ENCODE measurements around the gene DLX1. TPM values are rescaled to one million over a fixed set of nuclear protein-coding genes. Genes with fewer than 3 reads are reported as not detected.

Gene DLX1
- total and polyA plus RNA-seq, 2 of the 8 experiments (the other 6 are each of a cell fraction or from before 2014, with no cell fraction given): 0.11 TPM; not detected in 1

DNA sequence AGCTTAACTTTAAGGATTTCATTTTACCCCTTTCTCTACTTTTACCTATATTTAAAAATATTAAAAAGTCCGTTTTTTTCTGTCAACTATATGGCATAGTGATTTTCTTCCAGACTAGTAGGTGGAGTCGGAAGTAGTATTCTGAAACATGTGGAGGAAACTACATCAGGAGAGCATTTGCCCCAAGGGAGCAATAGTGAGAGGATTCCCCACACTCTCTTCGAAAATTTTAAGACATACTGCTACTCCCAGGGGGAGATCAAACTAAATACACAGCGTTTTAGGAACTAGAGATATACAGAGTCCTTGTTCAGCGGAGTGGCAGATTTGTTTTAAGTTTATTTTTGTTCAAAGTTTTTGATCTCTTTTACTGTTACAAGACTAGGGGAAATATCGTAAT, 45.0 kb upstream of the DLX1 start:
- Histone ChIP-seq H3K4me2 (ENCODE audit: insufficient read depth in 1 of 2, low read depth in 2 of 2, low read length in 2 of 2) (no peak overlapping the region), H3K27ac (ENCODE audit: low read depth, low read length) (no peak overlapping the region), H2BK20ac (ENCODE audit: low read length) (no peak overlapping the region), H2AK5ac (ENCODE audit: low read depth, low read length) (no peak overlapping the region), H4K5ac (ENCODE audit: insufficient read length, low read depth, low read length) (no peak overlapping the region), H3K9ac (replicated peaks in 1 of 4; ENCODE audit: extremely low read depth in 1 of 4, low read depth in 3 of 4, low read length in 3 of 4) (no peak overlapping the region), H3K79me2 (ENCODE audit: control insufficient read depth in 1 of 2, insufficient read depth in 2 of 2, low read length in 2 of 2) (no peaks in the 10 kb centered on the region), H3K23me2 (ENCODE audit: low read depth, low read length) (no peaks in the 10 kb centered on the region), H2BK15ac (ENCODE audit: low read length) (no peak overlapping the region), H2BK120ac (replicated peaks; ENCODE audit: low read depth, low read length) (no peak overlapping the region), H3K4ac (replicated peaks; ENCODE audit: insufficient read length, low read depth, low read length) (no peak overlapping the region), H4K91ac (replicated peaks; ENCODE audit: insufficient read length, low read length) (no peak overlapping the region), H4K8ac (ENCODE audit: extremely low read depth, insufficient read depth, low read length) (no peak overlapping the region), H3K23ac (ENCODE audit: insufficient read length) (no peak overlapping the region), H3K18ac (ENCODE audit: extremely low read depth, low read length) (no peak overlapping the region), H2BK12ac (ENCODE audit: low read depth, low read length) (no peak overlapping the region), H2BK5ac (ENCODE audit: low read depth, low read length) (no peak overlapping the region), H3K4me1 (replicated peaks in 1 of 4; ENCODE audit: control insufficient read depth in 3 of 4, insufficient read depth in 4 of 4, low read length in 3 of 4) (no peaks in the 10 kb centered on the region), H4K20me1 (replicated peaks in 1 of 2; ENCODE audit: control insufficient read depth in 1 of 2, insufficient read depth in 2 of 2, low read length in 2 of 2) (no peaks in the 10 kb centered on the region), H2AFZ (ENCODE audit: low read length) (no peak overlapping the region), H3K14ac (ENCODE audit: insufficient read length) (no peak overlapping the region), H3K27me3 (replicated peaks in 1 of 4; ENCODE audit: control insufficient read depth in 3 of 4, extremely low read depth in 1 of 4, insufficient read depth in 3 of 4, low read length in 3 of 4) (no peaks in the 10 kb centered on the region), H3K9me3 (ENCODE audit: insufficient read depth in 2 of 2, low read depth in 1 of 2, low read length in 1 of 2) (no peaks in the 10 kb centered on the region; a peak in 1 of 4 replicates), H3K56ac (replicated peaks; ENCODE audit: insufficient read length, low read depth, low read length) (no peak overlapping the region), H3K4me3 (ENCODE audit: extremely low read depth in 1 of 4, insufficient read depth in 2 of 4, low read depth in 3 of 4, low read length in 4 of 4) (no peak overlapping the region), H3K36me3 (ENCODE audit: control insufficient read depth in 2 of 4, insufficient read depth in 4 of 4, low read length in 3 of 4) (no peaks in the 10 kb centered on the region), H3K79me1 (ENCODE audit: low read depth, low read length) (no peaks in the 10 kb centered on the region)
- ChIA-PET CTCF (ENCODE audit: partially characterized antibody) (interaction anchor here (1.2 to 1.9 kb wide), 2 partner anchors 12 to 73 kb away, joined by 3 to 5 read pairs; no protein-coding TSS in a partner anchor), POLR2A (ENCODE audit: partially characterized antibody) (interaction anchor here (0.7 to 1.7 kb wide), 2 partner anchors 21 to 40 kb away, joined by 3 read pairs; partner anchors contain the start of gene METAP1D)
- FAIRE-seq: no peak
- DNase-seq (ENCODE audit: low read depth in 1 of 2, low spot score in 2 of 2): no peak
- 91% methylated on average over 6 of the region's 6 CpGs; no CpG with 5 or more reads in 1 of the 2 experiments for WGBS, 2 experiments (ENCODE audit: extremely low coverage in 1 of 2, insufficient coverage in 1 of 2, insufficient read length in 1 of 2, insufficient replicate concordance in 2 of 2, low coverage in 1 of 2, low lambda C conversion rate in 2 of 2, missing lambda C conversion rate in 1 of 2)
- TF ChIP-seq BACH1 (IDR thresholded peaks at IDR 0.05; ENCODE audit: low read length) (no peak), RNF2 (IDR thresholded peaks at IDR 0.05; ENCODE audit: borderline replicate concordance, low read depth, low read length, missing control alignments, poor library complexity, severe bottlenecking) (no peak), SP2 (IDR thresholded peaks at IDR 0.05; ENCODE audit: low read length) (no peak), TAF7 (optimal IDR thresholded peaks at IDR 0.05; ENCODE audit: borderline replicate concordance, low read depth, low read length) (no peak)
- TF ChIP-seq, protein P1, sequence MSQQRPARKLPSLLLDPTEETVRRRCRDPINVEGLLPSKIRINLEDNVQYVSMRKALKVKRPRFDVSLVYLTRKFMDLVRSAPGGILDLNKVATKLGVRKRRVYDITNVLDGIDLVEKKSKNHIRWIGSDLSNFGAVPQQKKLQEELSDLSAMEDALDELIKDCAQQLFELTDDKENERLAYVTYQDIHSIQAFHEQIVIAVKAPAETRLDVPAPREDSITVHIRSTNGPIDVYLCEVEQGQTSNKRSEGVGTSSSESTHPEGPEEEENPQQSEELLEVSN (IDR thresholded peaks at IDR 0.05): no peak
- TF ChIP-seq, protein P2, sequence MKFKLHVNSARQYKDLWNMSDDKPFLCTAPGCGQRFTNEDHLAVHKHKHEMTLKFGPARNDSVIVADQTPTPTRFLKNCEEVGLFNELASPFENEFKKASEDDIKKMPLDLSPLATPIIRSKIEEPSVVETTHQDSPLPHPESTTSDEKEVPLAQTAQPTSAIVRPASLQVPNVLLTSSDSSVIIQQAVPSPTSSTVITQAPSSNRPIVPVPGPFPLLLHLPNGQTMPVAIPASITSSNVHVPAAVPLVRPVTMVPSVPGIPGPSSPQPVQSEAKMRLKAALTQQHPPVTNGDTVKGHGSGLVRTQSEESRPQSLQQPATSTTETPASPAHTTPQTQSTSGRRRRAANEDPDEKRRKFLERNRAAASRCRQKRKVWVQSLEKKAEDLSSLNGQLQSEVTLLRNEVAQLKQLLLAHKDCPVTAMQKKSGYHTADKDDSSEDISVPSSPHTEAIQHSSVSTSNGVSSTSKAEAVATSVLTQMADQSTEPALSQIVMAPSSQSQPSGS (IDR thresholded peaks at IDR 0.05; ENCODE audit: low read length): no peak

Data from H1 (cell line).